Bronchial epithelial cell (primary cell): ENCODE data around the gene MBP. TPM values are rescaled to one million over a fixed set of nuclear protein-coding genes. Genes with fewer than 3 reads are reported as not detected.

Experiments
- DNase-seq: peaks from one replicate; pipeline ENCODE4 v3.0.0-alpha.2; 2010; ENCODE audit warnings: low read depth
- FAIRE-seq: peaks from 2 replicates; lab custom pipeline; 2011; peaks lifted over from hg19 to GRCh38; lab: Jason Lieb, UNC
- H3K27me3 ChIP-seq: 2 replicates; pipeline ENCODE4 v1.5.1; 2011; ENCODE audit warnings: low read length; ENCODE audit not compliant: control insufficient read depth, insufficient read depth
- H3K36me3 ChIP-seq: 2 replicates; pipeline ENCODE4 v1.5.1; 2011; ENCODE audit warnings: low read length; ENCODE audit not compliant: control insufficient read depth, insufficient read depth
- H3K4me3 ChIP-seq: 2 replicates; pipeline ENCODE4 v1.5.1; 2011; ENCODE audit warnings: mild to moderate bottlenecking, low read depth, low read length, control low read depth
- CTCF ChIP-seq: IDR thresholded peaks from 2 replicates; pipeline ENCODE4 v1.5.1; 2011; ENCODE audit warnings: mild to moderate bottlenecking, moderate library complexity, low read length, control low read depth, inconsistent platforms; ENCODE audit not compliant: insufficient read depth, severe bottlenecking
- total RNA-seq: library from RNA; depleted of rRNA; stranded (reverse); fragments of >200 nt; gene quantifications from 2 replicates; pipeline ENCODE4 v1.2.1, GENCODE V29; 2014

Gene MBP
- total RNA-seq, 1 donor from 2014 or later = 26.6 TPM

GRCh38 chr18:77087393-77088141 is 45.0 kb downstream of the MBP start:
- no peak for FAIRE-seq
- no peak for DNase-seq
- H3K27me3 ChIP-seq = no peaks in the 10 kb centered on the region
- no peak overlapping the region for H3K4me3 ChIP-seq
- no peak for TF ChIP-seq CTCF
- H3K36me3 ChIP-seq = no peaks in the 10 kb centered on the region

GRCh38 chr18:77086656-77087392 is 45.8 kb downstream of the MBP start:
- H3K27me3 ChIP-seq = no peaks in the 10 kb centered on the region
- no peak for DNase-seq
- H3K36me3 ChIP-seq = no peaks in the 10 kb centered on the region
- TF ChIP-seq CTCF = no peak
- no peak for FAIRE-seq
- no peak overlapping the region for H3K4me3 ChIP-seq

GRCh38 chr18:77086034-77086433 is 46.5 kb downstream of the MBP start:
- H3K27me3 ChIP-seq = no peaks in the 10 kb centered on the region
- no peaks in the 10 kb centered on the region for H3K36me3 ChIP-seq
- DNase-seq = peak; percentile 99
- peak; percentile 93 for FAIRE-seq
- no peak overlapping the region for H3K4me3 ChIP-seq
- no peak for TF ChIP-seq CTCF

GRCh38 chr18:77084688-77085035 is 47.9 kb downstream of the MBP start:
- Histone ChIP-seq H3K27me3 (no peaks in the 10 kb centered on the region), H3K4me3 (no peak overlapping the region), H3K36me3 (no peaks in the 10 kb centered on the region)
- TF ChIP-seq CTCF = no peak
- DNase-seq = no peak
- FAIRE-seq = no peak

- no peak for FAIRE-seq
- no peak for TF ChIP-seq CTCF
- no peaks in the 10 kb centered on the region for H3K36me3 ChIP-seq
- no peaks in the 10 kb centered on the region for H3K27me3 ChIP-seq
- no peak overlapping the region for H3K4me3 ChIP-seq
- no peak for DNase-seq
Observed at GRCh38 chr18:77082316-77082955, 50.1 kb downstream of the MBP start.
